HG03064 (cell line): ENCODE data around the gene LILRA1.
"Not testable (repeated sequence)": the region's sequence is repeated elsewhere in the genome, so short reads cannot be mapped to it uniquely, and the experiment has no call there.

ENCODE experiments used
- ATAC-seq: cut with Tn5 transposase; IDR thresholded peaks from one replicate; pipeline ENCODE4 v1.9.1; 2021; ENCODE audit warnings: low read depth; ENCODE audit not compliant: unreplicated experiment

The LILRA1 gene

DNA sequence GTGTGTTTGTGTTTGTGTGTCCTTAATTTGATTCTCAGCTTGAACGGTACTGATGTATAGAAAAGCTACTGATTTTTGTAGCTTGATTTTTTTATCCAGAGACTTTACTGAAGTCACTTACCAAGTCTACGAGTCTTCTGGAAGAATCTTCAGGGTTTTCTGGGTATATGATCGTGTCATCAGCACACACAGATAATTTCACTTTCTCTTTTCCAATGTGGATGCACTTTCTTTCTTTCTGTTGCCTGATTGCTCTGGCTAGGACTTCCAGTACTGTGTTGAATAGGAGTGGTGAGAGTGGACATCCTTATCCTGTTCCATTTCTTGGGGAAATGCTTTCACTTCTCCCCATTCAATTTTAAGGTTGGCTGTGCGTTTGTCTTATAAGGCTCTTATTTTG, 29.0 kb downstream of the LILRA1 start:
- ATAC-seq = no peak

DNA sequence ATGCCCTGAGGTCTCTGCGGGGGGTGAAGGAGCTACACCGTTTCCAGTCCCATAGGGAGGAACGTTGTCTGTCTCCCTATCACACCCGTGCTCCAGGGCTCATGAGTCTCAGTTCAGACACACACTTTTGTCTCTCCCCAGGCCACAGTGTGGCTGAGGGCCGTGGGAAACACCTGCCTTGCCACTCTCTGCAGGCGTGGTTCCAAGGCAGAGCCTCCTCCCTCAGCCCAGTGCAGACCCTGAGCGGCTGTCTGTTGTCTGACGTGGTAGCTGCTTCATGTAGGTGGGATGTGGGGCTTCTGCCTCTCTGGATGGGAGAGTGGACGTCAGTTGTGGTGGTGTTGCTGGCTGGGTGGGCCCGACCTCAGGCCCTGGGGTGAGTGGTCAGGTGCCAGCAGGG, 30.8 kb downstream of the LILRA1 start:
- ATAC-seq = not testable (repeated sequence)

DNA sequence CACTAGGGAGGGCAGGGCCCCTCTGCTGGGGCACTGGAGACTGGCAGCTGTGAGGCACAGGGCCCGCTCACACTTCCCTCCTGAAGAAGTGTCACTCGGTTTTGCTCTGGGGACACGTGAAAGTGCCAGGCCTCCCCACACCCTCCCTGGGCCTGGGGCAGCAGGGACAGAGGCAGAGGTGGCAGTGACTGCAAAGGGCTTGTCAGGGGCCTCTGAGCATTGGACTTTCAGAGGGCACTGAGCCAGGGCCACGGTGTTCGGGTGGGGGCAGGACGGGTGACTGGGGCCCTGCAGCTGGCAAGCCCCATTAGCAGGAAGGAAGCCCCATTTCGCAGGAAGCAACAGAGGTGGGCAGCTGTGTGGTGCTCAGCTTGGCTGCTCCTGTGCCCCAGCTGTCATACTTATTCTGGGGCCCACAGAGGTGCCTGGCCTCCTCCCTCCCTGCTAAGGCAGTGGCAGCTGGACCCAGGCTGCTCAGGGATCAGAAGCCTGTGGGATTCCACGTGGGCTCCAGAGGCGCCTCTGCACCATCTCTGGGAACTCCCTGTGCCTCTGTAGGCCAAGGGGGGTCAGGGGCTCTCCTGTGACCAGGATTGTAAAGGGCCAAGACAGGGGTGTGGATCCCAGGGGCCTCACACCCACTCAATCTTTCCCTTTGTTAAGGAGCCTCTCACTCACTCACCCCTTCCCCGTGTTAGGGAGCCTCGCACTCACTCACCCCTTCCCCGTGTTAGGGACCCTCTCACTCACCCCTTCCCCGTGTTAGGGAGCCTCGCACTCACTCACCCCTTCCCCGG, 31.7 kb downstream of the LILRA1 start:
- not testable (repeated sequence) for ATAC-seq

DNA sequence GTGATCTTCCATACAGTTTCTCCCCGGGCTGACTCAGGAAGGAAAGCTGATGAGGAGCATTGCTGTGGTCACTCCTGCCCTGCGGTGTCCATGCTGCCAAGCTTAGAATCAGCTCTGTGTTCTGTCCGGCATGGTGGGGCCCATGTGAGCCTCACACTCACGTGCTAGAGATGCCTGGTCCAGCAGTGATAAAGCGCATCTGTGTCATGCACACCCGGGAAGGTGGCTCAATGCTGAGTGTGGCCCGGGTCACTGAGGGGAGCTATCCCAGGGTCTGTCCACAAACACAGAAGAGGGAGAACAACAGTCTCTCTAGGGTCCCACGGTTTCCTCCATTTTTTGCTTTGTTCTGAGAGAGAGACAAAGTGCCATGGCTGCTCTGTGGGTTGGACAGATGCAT, 33.3 kb downstream of the LILRA1 start:
- no peak for ATAC-seq

DNA sequence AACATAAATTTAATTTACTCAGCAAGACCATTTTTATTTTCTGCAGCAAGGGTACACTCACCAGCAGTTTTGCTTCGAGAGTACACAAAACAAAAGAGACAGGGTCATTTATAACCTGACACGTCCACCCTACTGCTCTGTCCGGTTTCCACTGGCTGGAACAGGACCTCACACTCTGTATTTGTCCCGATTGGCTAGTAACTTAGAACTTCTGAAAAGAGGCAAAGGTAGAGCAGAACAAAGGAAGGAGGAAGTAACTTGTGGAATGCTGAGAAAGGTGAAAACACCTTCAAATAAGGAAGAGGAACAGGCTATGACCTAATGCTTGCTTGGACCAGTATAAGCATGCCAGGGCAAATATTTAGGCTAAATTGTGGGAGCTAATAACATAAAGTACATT, 34.5 kb downstream of the LILRA1 start:
- not testable (repeated sequence) for ATAC-seq

DNA sequence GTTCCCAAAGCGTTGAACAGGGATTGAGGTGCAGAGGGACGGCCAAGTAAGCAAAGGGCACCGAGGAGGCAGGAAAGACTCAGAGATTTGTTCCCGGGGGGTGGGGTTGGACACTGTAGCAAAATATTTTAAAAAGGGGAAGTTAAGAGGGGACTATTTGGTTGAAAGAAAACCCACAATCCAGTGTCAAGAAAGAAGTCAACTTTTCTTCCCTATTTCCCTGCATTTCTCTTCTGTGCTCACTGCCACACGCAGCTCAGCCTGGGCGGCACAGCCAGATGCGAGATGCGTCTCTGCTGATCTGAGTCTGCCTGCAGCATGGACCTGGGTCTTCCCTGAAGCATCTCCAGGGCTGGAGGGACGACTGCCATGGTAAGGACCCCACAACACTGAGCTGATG, 36.8 kb downstream of the LILRA1 start, which contains the start of gene LILRB1:
Gene LILRB1 (plus strand): TSS at position 223 of the 400 bp plus-strand sequence. CDS start 590 bp downstream, outside the sequence.
- ATAC-seq = not testable (repeated sequence)

DNA sequence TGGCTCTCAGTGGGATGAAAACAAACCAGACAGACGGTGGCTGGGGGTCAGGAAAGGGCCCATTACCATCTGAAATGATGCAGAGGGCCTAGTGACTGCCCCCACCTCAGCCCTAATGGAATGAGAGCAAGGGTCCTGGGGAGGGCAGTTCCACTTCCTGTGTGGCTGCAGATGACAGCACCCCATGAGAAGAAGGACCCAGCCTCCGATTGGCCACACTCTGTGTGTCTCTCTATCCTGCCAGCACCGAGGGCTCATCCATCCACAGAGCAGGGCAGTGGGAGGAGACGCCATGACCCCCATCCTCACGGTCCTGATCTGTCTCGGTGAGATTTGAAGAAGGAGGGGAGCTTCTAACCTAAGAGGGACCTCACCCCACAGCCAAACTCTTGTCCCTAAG, 37.4 kb downstream of the LILRA1 start:
- ATAC-seq = no peak

DNA sequence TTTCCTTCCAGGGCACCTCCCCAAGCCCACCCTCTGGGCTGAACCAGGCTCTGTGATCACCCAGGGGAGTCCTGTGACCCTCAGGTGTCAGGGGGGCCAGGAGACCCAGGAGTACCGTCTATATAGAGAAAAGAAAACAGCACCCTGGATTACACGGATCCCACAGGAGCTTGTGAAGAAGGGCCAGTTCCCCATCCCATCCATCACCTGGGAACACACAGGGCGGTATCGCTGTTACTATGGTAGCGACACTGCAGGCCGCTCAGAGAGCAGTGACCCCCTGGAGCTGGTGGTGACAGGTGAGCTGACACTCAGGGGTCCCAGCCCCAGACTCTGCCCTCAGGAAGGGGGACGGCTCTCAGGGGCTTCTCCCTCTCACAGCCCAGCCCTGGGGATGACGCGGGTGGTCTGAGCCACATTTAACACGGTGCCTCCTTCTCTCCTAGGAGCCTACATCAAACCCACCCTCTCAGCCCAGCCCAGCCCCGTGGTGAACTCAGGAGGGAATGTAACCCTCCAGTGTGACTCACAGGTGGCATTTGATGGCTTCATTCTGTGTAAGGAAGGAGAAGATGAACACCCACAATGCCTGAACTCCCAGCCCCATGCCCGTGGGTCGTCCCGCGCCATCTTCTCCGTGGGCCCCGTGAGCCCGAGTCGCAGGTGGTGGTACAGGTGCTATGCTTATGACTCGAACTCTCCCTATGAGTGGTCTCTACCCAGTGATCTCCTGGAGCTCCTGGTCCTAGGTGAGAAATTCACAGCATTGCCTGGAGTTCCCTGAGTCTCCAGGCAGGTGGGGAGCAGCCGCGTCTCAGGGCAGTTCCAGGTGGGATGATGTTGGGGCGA, 38.3 kb downstream of the LILRA1 start:
- ATAC-seq = not testable (repeated sequence)

DNA sequence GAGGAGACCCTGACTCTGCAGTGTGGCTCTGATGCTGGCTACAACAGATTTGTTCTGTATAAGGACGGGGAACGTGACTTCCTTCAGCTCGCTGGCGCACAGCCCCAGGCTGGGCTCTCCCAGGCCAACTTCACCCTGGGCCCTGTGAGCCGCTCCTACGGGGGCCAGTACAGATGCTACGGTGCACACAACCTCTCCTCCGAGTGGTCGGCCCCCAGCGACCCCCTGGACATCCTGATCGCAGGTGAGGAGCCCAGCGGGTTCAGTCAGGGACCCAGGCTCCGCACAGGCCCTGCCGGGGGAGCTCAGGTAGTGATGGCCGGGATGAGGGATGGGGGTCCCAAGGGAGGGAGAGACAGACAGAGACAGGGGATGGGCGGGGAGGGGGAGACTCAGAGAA, 39.1 kb downstream of the LILRA1 start:
- not testable (repeated sequence) for ATAC-seq

DNA sequence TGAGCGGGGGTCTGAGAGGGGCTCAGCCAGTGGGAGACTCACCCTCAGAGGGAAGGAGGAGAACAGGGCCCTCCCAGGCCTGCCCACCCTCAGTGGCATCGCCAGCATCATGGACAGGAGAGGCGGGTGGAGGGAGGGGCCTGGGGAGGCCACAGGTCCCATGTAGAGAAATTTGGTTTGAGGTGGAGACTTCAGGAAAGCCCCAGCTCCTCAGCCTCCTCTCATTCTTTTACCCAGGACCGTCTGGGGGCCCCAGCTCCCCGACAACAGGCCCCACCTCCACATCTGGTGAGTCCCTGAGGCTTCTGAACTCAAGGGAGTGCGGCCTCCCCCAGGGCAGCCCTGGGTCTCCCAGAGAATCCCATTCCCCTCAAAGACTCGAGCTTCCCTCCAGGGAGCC, 40.0 kb downstream of the LILRA1 start:
- no peak for ATAC-seq

DNA sequence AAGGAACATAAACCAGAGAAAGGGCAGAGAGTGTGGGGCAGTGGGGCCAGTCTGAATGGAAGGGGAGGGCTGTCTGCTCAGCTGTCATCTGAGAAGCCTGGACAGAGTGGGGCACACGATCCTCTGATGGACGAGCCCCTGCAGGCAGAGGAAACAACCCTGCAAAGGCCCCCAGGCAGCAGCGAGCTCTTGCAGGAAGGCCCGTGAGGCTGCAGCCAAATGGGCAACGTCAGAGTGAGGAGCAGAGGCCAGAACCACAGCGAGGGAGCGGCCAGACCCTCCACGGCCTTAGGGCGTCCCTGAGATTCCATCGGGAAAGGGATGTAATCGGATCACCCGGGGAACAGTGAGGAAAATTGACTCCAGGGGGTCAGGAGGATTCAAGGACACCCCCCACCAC, 42.6 kb downstream of the LILRA1 start:
- not testable (repeated sequence) for ATAC-seq

DNA sequence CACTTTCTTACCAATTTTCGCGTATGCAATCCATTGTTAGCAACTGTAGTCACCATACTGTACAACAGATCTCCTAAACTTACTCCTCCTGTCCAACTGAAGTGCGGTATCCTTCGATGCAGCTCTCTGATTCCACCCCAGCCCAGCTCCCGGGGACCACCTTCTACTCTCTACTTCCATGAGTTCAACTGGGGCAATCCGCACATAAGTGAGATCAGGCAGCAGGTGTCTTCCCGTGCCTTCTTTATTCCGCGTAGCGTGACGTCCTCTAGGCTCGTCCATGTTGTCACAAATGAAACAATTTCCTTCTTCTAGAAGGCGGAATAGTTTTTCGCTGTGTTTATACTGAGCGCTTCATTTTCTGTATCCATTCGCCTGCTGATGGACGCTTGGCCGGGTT, 45.3 kb downstream of the LILRA1 start:
- no peak for ATAC-seq

DNA sequence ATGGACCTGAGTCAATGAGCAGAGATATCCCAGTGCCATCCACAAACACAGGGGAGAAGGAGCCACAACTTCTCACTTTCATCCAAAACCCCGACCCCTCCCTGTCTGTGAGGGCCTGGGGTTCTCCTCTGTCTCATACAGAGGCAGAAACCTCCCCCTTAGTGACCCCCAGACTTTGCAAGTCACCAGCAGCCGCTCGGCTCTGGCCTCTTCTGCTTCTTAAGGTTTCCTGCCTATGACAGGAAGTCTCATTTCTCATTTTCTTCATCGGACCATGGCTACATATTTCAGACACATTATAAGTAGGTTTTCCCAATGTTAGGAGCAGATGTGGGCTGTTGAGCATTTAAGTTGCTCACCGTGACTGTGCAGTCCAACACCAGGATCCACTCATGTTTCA, 49.5 kb downstream of the LILRA1 start:
- not testable (repeated sequence) for ATAC-seq

DNA sequence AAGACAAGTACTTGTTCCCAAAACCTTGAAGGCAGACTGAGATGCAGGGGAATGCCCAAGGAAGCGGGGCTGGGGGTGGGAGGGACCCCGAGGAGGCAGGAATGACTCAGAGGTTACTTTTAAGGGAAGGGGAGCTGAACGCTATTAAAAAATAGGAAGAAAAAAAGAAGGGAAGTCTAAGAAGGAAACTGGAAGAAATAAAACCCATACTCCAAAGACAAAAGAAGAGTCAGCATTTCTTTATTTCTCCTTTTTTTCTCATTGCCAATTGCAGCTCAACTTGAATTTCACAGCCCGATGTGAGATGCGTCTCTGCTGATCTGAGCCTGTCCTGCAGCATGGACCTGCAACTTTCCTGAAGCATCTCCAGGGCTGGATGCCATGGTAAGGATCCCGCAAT, 50.2 kb downstream of the LILRA1 start:
- not testable (repeated sequence) for ATAC-seq

DNA sequence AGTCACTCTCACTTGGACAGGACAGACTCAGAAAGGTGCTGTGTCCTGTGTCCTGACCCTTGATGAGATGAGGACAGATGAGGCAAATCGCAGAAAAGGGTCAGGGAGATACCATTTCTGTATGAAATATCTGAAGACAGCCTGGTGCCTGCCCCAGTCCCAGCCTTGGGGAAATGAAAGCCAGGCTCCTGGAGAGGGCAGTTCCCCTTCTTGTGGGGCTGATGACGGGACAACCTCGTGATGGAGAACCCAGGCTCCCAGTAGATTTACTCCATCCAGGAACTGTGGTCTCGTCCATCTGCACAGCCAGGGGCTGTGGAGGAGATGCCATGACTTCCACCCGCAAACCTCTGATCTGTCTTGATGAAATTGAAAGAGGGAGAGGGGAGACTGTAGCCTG, 50.6 kb downstream of the LILRA1 start:
- ATAC-seq = no peak

DNA sequence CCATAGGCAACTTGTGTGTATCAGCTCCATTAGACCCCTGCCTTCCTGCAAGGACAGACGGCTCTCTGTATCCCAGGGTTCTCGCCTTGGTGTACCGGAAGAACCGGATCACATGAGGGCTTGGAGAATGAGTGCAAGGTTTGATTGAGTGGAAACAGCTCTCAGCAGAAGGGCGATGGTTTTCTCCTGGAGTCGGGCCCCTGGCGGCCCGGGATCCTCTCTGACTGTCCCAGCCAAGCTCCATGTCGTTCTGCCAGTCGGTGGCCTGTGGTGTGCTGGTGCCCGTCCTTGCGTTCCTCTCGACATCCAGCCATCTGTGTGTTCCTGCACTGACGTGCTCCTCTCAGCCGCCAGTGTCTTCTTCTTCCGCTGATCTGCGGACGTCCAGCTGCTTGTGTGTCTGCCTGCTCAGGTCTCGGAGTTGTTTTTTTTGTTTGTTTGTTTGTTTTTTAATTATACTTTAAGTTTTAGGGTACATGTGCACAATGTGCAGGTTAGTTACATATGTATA, 53.0 kb downstream of the LILRA1 start:
- ATAC-seq = no peak

DNA sequence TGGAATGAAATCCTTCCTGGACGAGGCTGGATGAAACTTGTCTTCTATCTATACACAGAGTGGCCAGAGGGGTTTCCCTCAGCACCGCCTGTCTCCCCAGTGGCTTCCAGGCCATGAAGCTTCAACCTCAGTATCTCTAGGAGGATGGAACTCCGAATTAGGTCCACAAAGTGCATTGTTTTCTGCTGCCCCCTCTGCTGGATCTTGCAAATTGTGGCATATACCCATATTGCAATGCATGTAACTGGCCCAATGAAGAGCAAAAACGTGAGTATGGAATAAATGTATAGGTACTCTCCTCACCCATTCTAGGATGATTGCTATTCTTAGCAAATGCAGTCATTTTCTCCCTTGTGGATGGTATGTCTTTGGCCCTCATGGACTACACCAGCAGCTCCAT, 54.7 kb downstream of the LILRA1 start:
- no peak for ATAC-seq

DNA sequence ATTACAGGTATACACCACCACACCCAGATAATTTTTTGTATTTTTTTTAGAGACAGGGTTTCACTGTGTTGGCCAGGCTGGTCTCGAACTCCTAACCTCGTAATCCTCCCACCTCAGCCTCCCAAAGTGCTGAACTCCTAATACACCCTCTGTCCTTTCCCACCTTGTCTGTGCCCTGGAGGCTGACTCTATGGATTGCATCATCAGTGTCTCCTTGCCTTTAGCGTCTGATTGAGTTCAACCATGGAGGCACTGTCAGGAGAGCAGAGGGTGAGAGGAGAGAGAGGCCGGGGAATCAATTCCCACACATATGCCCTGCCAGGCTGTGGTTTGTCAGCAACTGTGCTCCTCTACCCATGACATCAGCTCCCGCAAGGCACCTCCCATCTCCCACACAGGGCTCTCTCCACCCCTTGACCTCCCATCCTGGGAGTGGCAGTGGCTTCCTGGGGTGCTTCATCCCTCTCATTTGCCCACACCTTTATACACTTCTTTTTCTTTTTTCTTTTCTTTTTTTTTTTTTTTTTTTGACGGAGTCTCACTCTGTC, 56.8 kb downstream of the LILRA1 start:
- no peak for ATAC-seq
